GM23248 (cell line): ENCODE measurements around the gene PES1.

ENCODE experiments used
- EZH2 ChIP-seq: fragments of 200-600 bp; sonication (generic); IDR thresholded peaks from 2 replicates; pipeline ENCODE4 v1.6.1; 2018; ENCODE audit warnings: antibody characterized with exemption, mild to moderate bottlenecking; ENCODE audit not compliant: insufficient read depth, poor library complexity, severe bottlenecking
- EZH2phosphoT487 ChIP-seq: fragments of 200-600 bp; sonication (generic); IDR thresholded peaks from 2 replicates; pipeline ENCODE4 v1.6.1; 2018; ENCODE audit warnings: antibody characterized with exemption, moderate library complexity, mild to moderate bottlenecking, low read depth; ENCODE audit not compliant: insufficient read depth

GRCh38 chr22:30604723-30605122 lies 13.0 kb upstream of the PES1 start:
- TF ChIP-seq EZH2 (no peak), EZH2phosphoT487 (no peak)
